SK-N-SH (cell line): ENCODE results near the gene CUL1. TPM values are rescaled to one million over a fixed set of nuclear protein-coding genes. Genes with fewer than 3 reads are reported as not detected.

Source experiments
- CTCF ChIA-PET: fragments of 300-600, 350-600 bp; formaldehyde crosslinking; extraction: SDS; loops from one replicate; lab custom pipeline; 2021; lab: Yijun Ruan, JAX
- POLR2A ChIA-PET: fragments of 350-600 bp; sonication (Branson Sonifier 250); formaldehyde crosslinking; extraction: SDS; loops from one replicate; lab custom pipeline; 2020; ENCODE audit warnings: antibody characterized with exemption, inconsistent platforms; lab: Yijun Ruan, JAX
- DNase-seq: peaks from one replicate; pipeline ENCODE4 v3.0.0; 2012
- H2AFZ ChIP-seq: fragments of 200-600 bp; sonication (generic); 2 replicates; pipeline ENCODE4 v1.8.1; 2016; ENCODE audit warnings: antibody characterized with exemption, mild to moderate bottlenecking, low read depth
- H3F3A ChIP-seq: fragments of 200-600 bp; sonication (generic); replicated peaks from 2 replicates; pipeline ENCODE3; 2016; ENCODE audit warnings: antibody characterized with exemption, mild to moderate bottlenecking; ENCODE audit not compliant: insufficient read depth
- H3K27ac ChIP-seq, 2 experiments: fragments of 200-500 bp in 1 of 2; fragments of 200-600 bp in 1 of 2; sonication (Bioruptor generic) in 1 of 2; sonication (generic), shearing (Covaris generic) in 1 of 2; 2 replicates each; pipeline versions ENCODE4 v1.5.1 to v1.6.1; 2014 to 2016; ENCODE audit warnings: low read depth in 2 of 2, inconsistent platforms in 1 of 2, low read length in 1 of 2, mild to moderate bottlenecking in 1 of 2, mixed read lengths in 1 of 2
- H3K27me3 ChIP-seq: fragments of 200-600 bp; sonication (generic), shearing (Covaris generic); 2 replicates; pipeline ENCODE4 v1.6.1; 2016; ENCODE audit warnings: mixed run types; ENCODE audit not compliant: insufficient read depth
- H3K36me3 ChIP-seq, 2 experiments: fragments of 200-500 bp in 1 of 2; fragments of 200-600 bp in 1 of 2; sonication (Bioruptor generic) in 1 of 2; sonication (generic) in 1 of 2; replicated peaks in 1 of 2; 2 replicates each; pipeline versions ENCODE3 to v1.5.1; 2014 to 2016; ENCODE audit warnings: low read length in 1 of 2, mild to moderate bottlenecking in 1 of 2; ENCODE audit not compliant: insufficient read depth in 2 of 2, control insufficient read depth in 1 of 2
- H3K4me1 ChIP-seq, 2 experiments: fragments of 200-500 bp in 1 of 2; fragments of 200-600 bp in 1 of 2; sonication (Bioruptor generic) in 1 of 2; sonication (generic), shearing (Covaris generic) in 1 of 2; 2 replicates each; pipeline versions ENCODE4 v1.5.1 to v1.6.1; 2014 to 2016; ENCODE audit warnings: low read depth in 1 of 2, low read length in 1 of 2, mixed run types in 1 of 2; ENCODE audit not compliant: insufficient read depth in 2 of 2, control insufficient read depth in 1 of 2
- H3K4me2 ChIP-seq: fragments of 200-600 bp; sonication (generic), shearing (Covaris generic); 2 replicates; pipeline ENCODE4 v1.6.1; 2017; ENCODE audit warnings: mixed run types
- H3K4me3 ChIP-seq, 2 experiments: fragments of 200-500 bp in 1 of 2; fragments of 200-600 bp in 1 of 2; sonication (Bioruptor generic) in 1 of 2; sonication (generic), shearing (Covaris generic) in 1 of 2; 2 replicates each; pipeline versions ENCODE4 v1.5.1 to v1.8.1; 2014 to 2016; ENCODE audit warnings: low read depth in 2 of 2, inconsistent platforms in 1 of 2, low read length in 1 of 2, mild to moderate bottlenecking in 1 of 2, mixed read lengths in 1 of 2, moderate library complexity in 1 of 2
- H3K79me2 ChIP-seq: fragments of 200-600 bp; sonication (generic); 2 replicates; pipeline ENCODE4 v1.8.1; 2017; ENCODE audit warnings: mild to moderate bottlenecking; ENCODE audit not compliant: insufficient read depth
- H3K9ac ChIP-seq: fragments of 200-600 bp; sonication (generic); 2 replicates; pipeline ENCODE4 v1.6.1; 2017; ENCODE audit warnings: mixed run types
- H3K9me2 ChIP-seq: fragments of 200-600 bp; sonication (generic); 2 replicates; pipeline ENCODE4 v1.6.1; 2017; ENCODE audit warnings: mixed run types
- H3K9me3 ChIP-seq: fragments of 200-600 bp; sonication (generic); 2 replicates; pipeline ENCODE4 v1.6.1; 2017; ENCODE audit warnings: mixed run types, mild to moderate bottlenecking, moderate library complexity
- H4K20me1 ChIP-seq: fragments of 200-600 bp; sonication (generic); 2 replicates; pipeline ENCODE4 v1.6.1; 2017; ENCODE audit warnings: mild to moderate bottlenecking, mixed run types; ENCODE audit not compliant: insufficient read depth
- EP300 ChIP-seq, 2 experiments: IDR thresholded peaks; 2 replicates each; pipeline versions ENCODE4 v1.4.0 to v1.6.1; 2012; ENCODE audit warnings: borderline replicate concordance in 1 of 2, low read depth in 1 of 2, low read length in 1 of 2
- FOXM1 ChIP-seq: IDR thresholded peaks from 2 replicates; pipeline ENCODE4 v1.4.0; 2012; ENCODE audit warnings: low read depth, mild to moderate bottlenecking
- GATA2 ChIP-seq: sonication (generic); formaldehyde crosslinking; IDR thresholded peaks from 2 replicates; pipeline ENCODE4 v1.5.0; 2020; ENCODE audit warnings: mild to moderate bottlenecking, missing genetic modification reagents
- MEF2A ChIP-seq: IDR thresholded peaks from 2 replicates; pipeline ENCODE4 v1.4.0; 2012; ENCODE audit warnings: low read depth, borderline replicate concordance
- MXI1 ChIP-seq: IDR thresholded peaks from 2 replicates; pipeline ENCODE4 v1.6.1; 2012; ENCODE audit warnings: mild to moderate bottlenecking, low read depth, low read length, improper control_type of control experiment
- NRF1 ChIP-seq: IDR thresholded peaks from 2 replicates; pipeline ENCODE4 v1.6.1; 2012; ENCODE audit warnings: low read depth, mild to moderate bottlenecking, low read length
- POLR2AphosphoS5 ChIP-seq: IDR thresholded peaks from 2 replicates; pipeline ENCODE4 v1.6.1; 2012; ENCODE audit warnings: low read depth, low read length
- RAD21 ChIP-seq: IDR thresholded peaks from 2 replicates; pipeline ENCODE4 v1.6.1; 2012; ENCODE audit warnings: mild to moderate bottlenecking, low read length
- RXRA ChIP-seq: IDR thresholded peaks from 2 replicates; pipeline ENCODE4 v1.4.0; 2012; ENCODE audit warnings: low read depth, mild to moderate bottlenecking, borderline replicate concordance
- SMC3 ChIP-seq: IDR thresholded peaks from 2 replicates; pipeline ENCODE4 v1.6.1; 2012; ENCODE audit warnings: low read depth, low read length, improper control_type of control experiment
- TAF1 ChIP-seq: IDR thresholded peaks from 2 replicates; pipeline ENCODE4 v1.6.1; 2012; ENCODE audit warnings: low read depth, mild to moderate bottlenecking, low read length, moderate library complexity, borderline replicate concordance
- TEAD4 ChIP-seq: IDR thresholded peaks from 2 replicates; pipeline ENCODE4 v1.4.0; 2012; ENCODE audit warnings: mild to moderate bottlenecking, borderline replicate concordance; ENCODE audit not compliant: insufficient read depth
- USF1 ChIP-seq: IDR thresholded peaks from 2 replicates; pipeline ENCODE4 v1.4.0; 2012; ENCODE audit warnings: low read depth, borderline replicate concordance
- USF2 ChIP-seq: fragments of 150-350 bp; IDR thresholded peaks from 2 replicates; pipeline ENCODE4 v1.6.1; 2017; ENCODE audit warnings: antibody characterized with exemption, low read length, low read depth, borderline replicate concordance
- WGBS: methylation state at CpG from one replicate; pipeline ENCODE4 v1.1.6; 2017; ENCODE audit warnings: low lambda C conversion rate; 5-methylcytosine and 5-hydroxymethylcytosine counted together
- polyA plus RNA-seq, 3 experiments: library from polyadenylated mRNA; depleted of rRNA; stranded (reverse); fragments of >200 nt; gene quantifications; 2 replicates each; pipeline ENCODE4 v1.2.3, GENCODE V29; 2012

Gene CUL1
- polyA plus RNA-seq, 1 of the 3 experiments (the other 2 are of a cell fraction) = 45.2 TPM

- Histone ChIP-seq H3K79me2 (peaks cover 6% of the 10 kb centered on the region), H3K4me3 (no peak overlapping the region), H3K9me2 (no peaks in the 10 kb centered on the region), H3F3A (no peaks in the 10 kb centered on the region), H3K4me2 (no peak overlapping the region), H3K27ac (no peak overlapping the region), H3K9me3 (no peaks in the 10 kb centered on the region), H2AFZ (no peak overlapping the region), H4K20me1 (no peaks in the 10 kb centered on the region), H3K9ac (no peak overlapping the region), H3K36me3 (peaks cover 81 to 84% of the 10 kb centered on the region in 2 experiments), H3K27me3 (no peaks in the 10 kb centered on the region), H3K4me1 (peaks cover 0 to 6% of the 10 kb centered on the region in 2 experiments; a peak in 1 of 4 replicates)
- WGBS = 99% methylated on average over 15 of the region's 15 CpGs
- TF ChIP-seq TEAD4 (no peak), EP300 (IDR thresholded peaks at IDR 0.05; ENCODE audit: borderline replicate concordance in 1 of 2, low read depth in 1 of 2, low read length in 1 of 2) (no peak), TAF1 (no peak), NRF1 (no peak), GATA2 (CRISPR knock-in tag) (no peak), POLR2AphosphoS5 (no peak), SMC3 (no peak), FOXM1 (no peak), MXI1 (no peak), MEF2A (no peak), USF1 (no peak), RAD21 (no peak)
- no peak for DNase-seq
- POLR2A ChIA-PET = no interaction called here
- CTCF ChIA-PET = interaction anchor here (1.6 kb wide), 1 partner anchor 21 kb away, joined by 3 read pairs; no protein-coding TSS in a partner anchor
These were observed 92.8 kb downstream of the CUL1 start for GRCh38 chr7:148791546-148791945.

- Histone ChIP-seq H2AFZ (no peak overlapping the region), H3K27me3 (no peaks in the 10 kb centered on the region), H3K9ac (no peak overlapping the region), H4K20me1 (no peaks in the 10 kb centered on the region), H3K4me3 (no peak overlapping the region), H3K4me1 (peaks cover 0 to 6% of the 10 kb centered on the region in 2 experiments; a peak in 1 of 4 replicates), H3K79me2 (peaks cover 10% of the 10 kb centered on the region), H3K9me3 (no peaks in the 10 kb centered on the region), H3K4me2 (no peak overlapping the region), H3K9me2 (no peaks in the 10 kb centered on the region), H3K27ac (no peak overlapping the region), H3K36me3 (peaks cover 84 to 86% of the 10 kb centered on the region in 2 experiments), H3F3A (no peaks in the 10 kb centered on the region)
- ChIA-PET CTCF (interaction anchor here (1.1 to 1.8 kb wide), 2 partner anchors 9 to 63 kb away, joined by 3 to 4 read pairs; no protein-coding TSS in a partner anchor), POLR2A (no interaction called here)
- no peak for TF ChIP-seq USF2
- TF ChIP-seq RXRA = no peak
- no peak for DNase-seq
- 97% methylated on average over 1 of the region's 1 CpG for WGBS
These were observed 94.9 kb downstream of the CUL1 start for GRCh38 chr7:148793590-148793989.
